Testis (tissue), 2 donors: ENCODE measurements around the gene ACAD9.
"Not testable (repeated sequence)": the region's sequence is repeated elsewhere in the genome, so short reads cannot be mapped to it uniquely, and the experiment has no call there.

Source experiments
- CTCF ChIP-seq, 3 experiments: fragments of 450-650 bp in 2 of 3; fragments of 200-600 bp in 1 of 3; sonication (generic) in 1 of 3; IDR thresholded peaks; one replicate each; pipeline ENCODE4 v1.5.1; 2016 to 2019; ENCODE audit warnings: antibody characterized with exemption in 3 of 3, mild to moderate bottlenecking in 2 of 3, moderate library complexity in 1 of 3
- POLR2A ChIP-seq: fragments of 450-650 bp; IDR thresholded peaks from one replicate; pipeline ENCODE4 v1.6.1; 2017; ENCODE audit warnings: antibody characterized with exemption, mild to moderate bottlenecking, moderate library complexity

DNA sequence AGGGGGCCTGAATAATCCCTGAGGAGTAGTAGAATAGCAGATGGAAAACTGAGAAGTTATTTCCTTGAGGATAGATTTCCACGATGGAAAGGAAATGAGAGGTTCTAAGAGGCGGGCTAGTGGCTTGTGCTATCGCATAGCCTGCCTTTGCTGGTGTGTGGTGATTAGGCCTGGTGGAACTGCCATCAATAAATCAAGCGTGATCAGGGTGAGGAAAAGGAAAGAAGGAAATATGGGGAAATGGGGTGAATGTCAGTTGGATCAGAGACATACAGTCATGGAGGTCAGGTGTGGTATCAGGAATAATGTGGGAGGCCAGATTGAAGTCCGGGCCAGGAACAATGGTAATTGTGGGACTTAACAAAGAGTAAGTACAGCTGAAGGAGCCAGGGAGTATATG is 48.7 kb upstream of the ACAD9 start:
- not testable (repeated sequence) for TF ChIP-seq POLR2A; CTCF (IDR thresholded peaks at IDR 0.05)
